H9 (cell line): ENCODE data around the gene TEAD1. TPM values are rescaled to one million over a fixed set of nuclear protein-coding genes. Genes with fewer than 3 reads are reported as not detected.
A peak's percentile ranks its signal among the peaks of the same experiment; 100 is the strongest.

Experiments used
- DNase-seq: peaks from one replicate; pipeline ENCODE4 v3.0.0-alpha.2; 2017
- H2AFZ ChIP-seq: one replicate; pipeline ENCODE4 v1.6.1; 2013; ENCODE audit warnings: mild to moderate bottlenecking, low read length, control low read depth, moderate library complexity
- H2AK5ac ChIP-seq: 2 replicates; pipeline ENCODE4 v1.6.1; 2013; ENCODE audit warnings: low read length, control low read depth, mixed read lengths; ENCODE audit not compliant: insufficient read length
- H2BK120ac ChIP-seq: one replicate; pipeline ENCODE4 v1.6.1; 2013; ENCODE audit warnings: low read depth, mild to moderate bottlenecking, low read length, control low read depth, inconsistent platforms; ENCODE audit not compliant: poor library complexity, severe bottlenecking
- H2BK12ac ChIP-seq: 2 replicates; pipeline ENCODE4 v1.6.1; 2013; ENCODE audit warnings: low read length, control low read depth, mixed read lengths, low read depth; ENCODE audit not compliant: insufficient read length
- H2BK15ac ChIP-seq: 2 replicates; pipeline ENCODE4 v1.6.1; 2013; ENCODE audit warnings: low read depth, low read length, control low read depth
- H2BK20ac ChIP-seq: one replicate; pipeline ENCODE4 v1.6.1; 2013; ENCODE audit warnings: low read depth, mild to moderate bottlenecking, low read length, control low read depth, inconsistent platforms; ENCODE audit not compliant: poor library complexity, severe bottlenecking
- H2BK5ac ChIP-seq: 2 replicates; pipeline ENCODE4 v1.6.1; 2013; ENCODE audit warnings: low read length, control low read depth, mixed read lengths; ENCODE audit not compliant: insufficient read length
- H3K14ac ChIP-seq: 2 replicates; pipeline ENCODE4 v1.6.1; 2013; ENCODE audit warnings: low read length, control low read depth; ENCODE audit not compliant: insufficient read depth
- H3K18ac ChIP-seq: 2 replicates; pipeline ENCODE4 v1.6.1; 2013; ENCODE audit warnings: low read depth, mild to moderate bottlenecking, mixed read lengths, low read length, control low read depth; ENCODE audit not compliant: insufficient read length
- H3K23ac ChIP-seq: 2 replicates; pipeline ENCODE4 v1.6.1; 2013; ENCODE audit warnings: low read length, control low read depth, mixed read lengths, low read depth; ENCODE audit not compliant: insufficient read length
- H3K23me2 ChIP-seq: 2 replicates; pipeline ENCODE4 v1.6.1; 2013; ENCODE audit warnings: low read depth, mild to moderate bottlenecking, mixed read lengths, low read length, control low read depth; ENCODE audit not compliant: insufficient read length, poor library complexity, severe bottlenecking
- H3K27ac ChIP-seq: 2 replicates; pipeline ENCODE4 v1.5.1; 2013; ENCODE audit warnings: low read length, control low read depth, mixed read lengths, low read depth; ENCODE audit not compliant: insufficient read length
- H3K27me3 ChIP-seq: 2 replicates; pipeline ENCODE4 v1.6.1; 2013; ENCODE audit warnings: low read length, control low read depth, inconsistent platforms; ENCODE audit not compliant: insufficient read depth
- H3K4ac ChIP-seq: 2 replicates; pipeline ENCODE4 v1.6.1; 2013; ENCODE audit warnings: low read depth, mild to moderate bottlenecking, control low read depth, inconsistent platforms, low read length, moderate library complexity
- H3K4me1 ChIP-seq: 2 replicates; pipeline ENCODE4 v1.6.1; 2013; ENCODE audit warnings: low read length, control low read depth, inconsistent platforms; ENCODE audit not compliant: insufficient read depth
- H3K4me2 ChIP-seq: 2 replicates; pipeline ENCODE4 v1.6.1; 2013; ENCODE audit warnings: low read length, control low read depth, mixed read lengths; ENCODE audit not compliant: insufficient read length, insufficient read depth
- H3K56ac ChIP-seq: 2 replicates; pipeline ENCODE4 v1.6.1; 2013; ENCODE audit warnings: low read depth, mild to moderate bottlenecking, mixed read lengths, low read length, control low read depth; ENCODE audit not compliant: insufficient read length
- H3K79me1 ChIP-seq: 2 replicates; pipeline ENCODE4 v1.6.1; 2013; ENCODE audit warnings: low read depth, mild to moderate bottlenecking, moderate library complexity, low read length, control low read depth, inconsistent platforms; ENCODE audit not compliant: insufficient read depth, poor library complexity, severe bottlenecking
- H3K79me2 ChIP-seq: 2 replicates; pipeline ENCODE4 v1.6.1; 2013; ENCODE audit warnings: low read length, control low read depth, inconsistent platforms; ENCODE audit not compliant: insufficient read depth
- H3K9ac ChIP-seq: 2 replicates; pipeline ENCODE4 v1.6.1; 2013; ENCODE audit warnings: low read length, control low read depth, mixed read lengths; ENCODE audit not compliant: insufficient read length; ENCODE audit errors: extremely low read depth
- H3K9me3 ChIP-seq: one replicate; pipeline ENCODE4 v1.6.1; 2013; ENCODE audit warnings: low read depth, low read length, inconsistent platforms; ENCODE audit not compliant: control insufficient read depth
- H3T11ph ChIP-seq: one replicate; pipeline ENCODE4 v1.6.1; 2013; ENCODE audit warnings: mild to moderate bottlenecking, low read length, control low read depth, inconsistent platforms
- H4K20me1 ChIP-seq: one replicate; pipeline ENCODE4 v1.6.1; 2013; ENCODE audit not compliant: control insufficient read depth, insufficient read length, insufficient read depth
- H4K5ac ChIP-seq: 2 replicates; pipeline ENCODE4 v1.6.1; 2013; ENCODE audit warnings: low read depth, mild to moderate bottlenecking, mixed read lengths, low read length, control low read depth; ENCODE audit not compliant: insufficient read length
- H4K8ac ChIP-seq: replicated peaks from 2 replicates; pipeline ENCODE4 v1.6.1; 2013; ENCODE audit warnings: low read length, control low read depth, mixed read lengths, low read depth; ENCODE audit not compliant: insufficient read length
- H4K91ac ChIP-seq: 2 replicates; pipeline ENCODE4 v1.6.1; 2013; ENCODE audit warnings: low read depth, mild to moderate bottlenecking, moderate library complexity, mixed read lengths, low read length, control low read depth; ENCODE audit not compliant: insufficient read length
- H3K27ac Mint-ChIP-seq, 3 experiments: 2 replicates in 2 of 3; 3 replicates in 1 of 3; pipeline ENCODE4 v1.8.0; 2020 to 2021; ENCODE audit warnings: mixed read lengths in 3 of 3, mild to moderate bottlenecking in 1 of 3, moderate library complexity in 1 of 3
- H3K27me3 Mint-ChIP-seq: 2 replicates; pipeline ENCODE4 v1.8.0; 2021; ENCODE audit warnings: low read depth, mild to moderate bottlenecking, moderate library complexity, mixed read lengths
- H3K36me3 Mint-ChIP-seq, 3 experiments: 2 replicates in 2 of 3; 3 replicates in 1 of 3; pipeline ENCODE4 v1.8.0; 2020 to 2021; ENCODE audit warnings: low read depth in 3 of 3, mixed read lengths in 3 of 3; ENCODE audit not compliant: insufficient read depth in 1 of 3
- H3K4me1 Mint-ChIP-seq, 2 experiments: 2 replicates each; pipeline ENCODE4 v1.8.0; 2020; ENCODE audit warnings: mixed read lengths in 2 of 2
- H3K4me3 Mint-ChIP-seq, 2 experiments: 2 replicates in 1 of 2; 3 replicates in 1 of 2; pipeline ENCODE4 v1.8.0; 2020 to 2021; ENCODE audit warnings: mild to moderate bottlenecking in 2 of 2, mixed read lengths in 2 of 2, moderate library complexity in 1 of 2
- H3K9me3 Mint-ChIP-seq, 2 experiments: 2 replicates in 1 of 2; 3 replicates in 1 of 2; pipeline ENCODE4 v1.8.0; 2020; ENCODE audit warnings: mild to moderate bottlenecking in 2 of 2, mixed read lengths in 2 of 2, moderate library complexity in 1 of 2
- CTCF ChIP-seq: fragments of 200-600 bp; sonication (generic); conservative IDR thresholded peaks from 3 replicates; pipeline ENCODE4 v1.8.0; 2021; ENCODE audit warnings: antibody characterized with exemption, mild to moderate bottlenecking
- WGBS: extraction: QIAGEN DNeasy Blood & Tissue Kit; methylation state at CpG from one replicate; pipeline ENCODE4 v1.1.7; 2013; ENCODE audit warnings: missing lambda C conversion rate, low lambda C conversion rate, mixed read lengths; ENCODE audit not compliant: insufficient read length; ENCODE audit errors: extremely low coverage; 5-methylcytosine and 5-hydroxymethylcytosine counted together
- total RNA-seq: library from RNA; stranded (reverse); gene quantifications from 2 replicates; pipeline ENCODE4 v1.2.1, GENCODE V29; 2021

The TEAD1 gene
- total RNA-seq, 1 experiment from 2014 or later = 75.1 TPM

GRCh38 chr11:12675951-12676711 lies 1.9 kb downstream of the TEAD1 start:
- peak overlapping the region in 1 of 3 experiments; percentile 100; a peak in 4 of 7 replicates for H3K27ac Mint-ChIP-seq

More at GRCh38 chr11:12675951-12676711, 1.9 kb downstream of the TEAD1 start:
- H3K27ac ChIP-seq = no peak overlapping the region
- no peak overlapping the region for H2BK5ac ChIP-seq
- peaks cover 55 to 60% of the 10 kb centered on the region in 2 experiments for H3K4me1 Mint-ChIP-seq
- peaks cover 2 to 10% (median 3%) of the 10 kb centered on the region in 3 experiments; a peak in 6 of 7 replicates for H3K36me3 Mint-ChIP-seq
- H3K9me3 Mint-ChIP-seq = peaks cover 0 to 2% of the 10 kb centered on the region in 2 experiments; a peak in 1 of 5 replicates
- no peak overlapping the region for H2BK15ac ChIP-seq
- H3K14ac ChIP-seq = no peak overlapping the region; the same call in 1 of the 2 replicates
- no peak overlapping the region for H3K23ac ChIP-seq
- no peak overlapping the region for H3K18ac ChIP-seq
- no peak overlapping the region for H2BK20ac ChIP-seq
- H3T11ph ChIP-seq = no peak overlapping the region
- no peak overlapping the region for H4K91ac ChIP-seq
- no CpG with 5 or more reads among the region's 11 CpGs for WGBS
- no peak overlapping the region for H2BK120ac ChIP-seq
- no peak overlapping the region for H2AK5ac ChIP-seq
- peaks cover 11% of the 10 kb centered on the region for H3K79me2 ChIP-seq
- H3K23me2 ChIP-seq = peaks cover 8% of the 10 kb centered on the region
- H3K4ac ChIP-seq = no peak overlapping the region
- no peak overlapping the region for H4K5ac ChIP-seq
- no peak overlapping the region for H2AFZ ChIP-seq
- peaks cover 24% of the 10 kb centered on the region for H3K27me3 Mint-ChIP-seq
- no peak overlapping the region for H4K8ac ChIP-seq
- DNase-seq = no peak
- no peaks in the 10 kb centered on the region for H3K9me3 ChIP-seq
- H3K4me1 ChIP-seq = peaks cover 4% of the 10 kb centered on the region; the same call in 1 of the 2 replicates
- no peaks in the 10 kb centered on the region for H4K20me1 ChIP-seq
- H2BK12ac ChIP-seq = no peak overlapping the region
- peak overlapping the region; percentile 45 for H3K9ac ChIP-seq
- H3K4me3 Mint-ChIP-seq = peak overlapping the region; percentile 94 to 99
- H3K4me2 ChIP-seq = peak overlapping the region; percentile 95
- TF ChIP-seq CTCF = no peak
- no peaks in the 10 kb centered on the region for H3K79me1 ChIP-seq
- no peak overlapping the region for H3K56ac ChIP-seq
- no peaks in the 10 kb centered on the region; the same call in 1 of the 2 replicates for H3K27me3 ChIP-seq
